Stimulated activated naive CD8-positive, alpha-beta T cell treated with anti-CD3 and anti-CD28 coated beads, Interleukin-15, Interleukin-2, amounts not matched to agents 100 U/mL and 50 U/mL, for 24 hours (primary cell): ENCODE measurements around the gene MED9.

Experiments used
- ATAC-seq: fragments of 150-1000 bp; cut with Tn5 transposase; one replicate; pipeline ENCODE4 v1.10.0; 2021
- DNase-seq: peaks from one replicate; pipeline ENCODE4 v3.0.0; 2021

Gene MED9

GRCh38 chr17:17538417-17539391 is 61.9 kb downstream of the MED9 start:
- ATAC-seq (no peak), DNase-seq (no peak)

GRCh38 chr17:17539591-17539990 is 62.8 kb downstream of the MED9 start:
- DNase-seq (no peak), ATAC-seq (no peak)

- ATAC-seq: no peak
- no peak for DNase-seq
Observed at GRCh38 chr17:17540278-17540906, 63.6 kb downstream of the MED9 start.

GRCh38 chr17:17540935-17541639 is 64.3 kb downstream of the MED9 start:
- DNase-seq (no peak), ATAC-seq (no peak)

DNA sequence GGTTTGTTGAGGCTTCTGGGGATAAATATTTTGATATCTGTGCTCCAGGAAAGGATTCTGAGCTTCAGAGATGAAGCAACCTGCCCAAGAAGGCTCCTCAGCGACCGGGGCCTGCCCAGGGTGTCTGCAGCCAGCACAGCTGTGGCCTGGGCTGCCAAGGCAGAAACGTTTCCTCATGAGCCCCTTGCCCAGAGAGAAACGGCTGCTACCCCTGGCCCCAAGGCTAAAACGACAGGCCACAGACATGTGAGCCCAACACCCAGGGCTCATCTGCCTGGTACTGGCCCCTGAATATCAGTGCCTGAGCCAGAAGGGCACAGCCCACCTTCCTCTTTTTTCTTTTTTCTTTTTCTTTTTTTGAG is 64.8 kb downstream of the MED9 start:
- ATAC-seq (no peak), DNase-seq (no peak)
